ENCODE results near the gene LIPC. TPM values are rescaled to one million over a fixed set of nuclear protein-coding genes. Genes with fewer than 3 reads are reported as not detected.

LIPC gene
- total RNA-seq, 1 experiment from 2014 or later, result not detected

DNA sequence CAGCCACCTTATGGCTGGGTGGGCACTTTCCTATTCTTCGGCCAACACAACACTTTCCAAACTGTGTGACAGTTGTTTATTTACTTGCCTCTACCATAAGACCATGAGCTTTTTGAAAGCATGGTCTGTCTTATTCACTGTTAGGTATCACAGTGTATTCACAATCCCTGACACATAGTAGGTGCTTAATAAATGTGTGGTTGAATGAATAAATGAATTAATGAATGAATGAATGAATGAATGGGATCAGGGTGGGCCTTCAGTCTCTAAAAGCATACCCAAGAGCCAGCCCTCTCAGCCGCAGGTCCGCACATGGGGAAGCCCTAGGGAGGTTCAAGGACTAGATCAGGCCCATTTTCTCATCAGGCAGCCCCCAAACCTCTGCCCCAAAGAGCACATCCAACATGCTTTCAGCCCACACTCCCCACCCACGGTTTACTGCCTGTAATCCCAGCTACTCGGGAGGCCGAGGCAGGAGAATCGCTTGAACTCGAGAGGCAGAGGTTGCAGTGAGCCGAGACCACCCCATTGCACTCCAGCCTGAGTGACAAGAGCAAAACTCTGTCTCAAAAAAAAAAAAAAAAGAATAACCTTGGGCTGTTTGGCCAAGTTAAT lies 95.9 kb downstream of the LIPC start:
- H3K27ac ChIP-seq (ENCODE audit: low read depth, low read length), result no peak overlapping the region
- intact Hi-C loops (cut with micrococcal nuclease), result no loop called here
- H3K4me3 ChIP-seq (replicated peaks in 1 of 2; ENCODE audit: low read depth in 1 of 2, low read length in 2 of 2), result no peak overlapping the region
- no peak overlapping the region for H2AFZ ChIP-seq (ENCODE audit: low read depth, low read length, poor library complexity, severe bottlenecking)
- no peak overlapping the region for H3K4me2 ChIP-seq (ENCODE audit: low read length)
- ChIA-PET CTCF (no interaction called here), POLR2A (no interaction called here), RAD21 (ENCODE audit: low non-redundant PET in 1 of 2, low total read pairs in 2 of 2, uncharacterized antibody in 2 of 2, unreplicated experiment in 2 of 2) (no interaction called here)
- no peak overlapping the region for H3K9ac ChIP-seq (ENCODE audit: low read length)
- H3K36me3 ChIP-seq (ENCODE audit: control insufficient read depth in 1 of 2, insufficient read depth in 2 of 2, low read length in 2 of 2), result no peaks in the 10 kb centered on the region
- no TSS peak for BruUV-seq (replicated peaks)
- ATAC-seq (no peak), DNase-seq (ENCODE audit: low read depth, low spot score) (no peak)
- H3K4me1 ChIP-seq (ENCODE audit: control insufficient read depth in 1 of 2, insufficient read depth in 2 of 2, low read length in 2 of 2), result peaks cover 0 to 1% of the 10 kb centered on the region in 2 experiments; a peak in 1 of 4 replicates
- no peaks in the 10 kb centered on the region for H3K9me3 ChIP-seq (ENCODE audit: control insufficient read depth in 1 of 2, insufficient read depth in 1 of 2, low read depth in 1 of 2, low read length in 2 of 2)
- no peaks in the 10 kb centered on the region for H3K79me2 ChIP-seq (ENCODE audit: insufficient read depth, low read length)
- H4K20me1 ChIP-seq (ENCODE audit: insufficient read depth), result no peaks in the 10 kb centered on the region
- no peak for TF ChIP-seq TCF7L2 (IDR thresholded peaks at IDR 0.05; ENCODE audit: borderline replicate concordance, extremely low read depth, insufficient read depth, insufficient read length)
- TF ChIP-seq EGR1 (IDR thresholded peaks at IDR 0.05; ENCODE audit: low read depth), result no peak
- no peak for TF ChIP-seq YY1 (IDR thresholded peaks at IDR 0.05; ENCODE audit: extremely low read depth, insufficient replicate concordance, low read depth, low read length)
- TF ChIP-seq REST (IDR thresholded peaks at IDR 0.05; ENCODE audit: low read depth), result no peak
- no peak for TF ChIP-seq SIN3A (IDR thresholded peaks at IDR 0.05; ENCODE audit: low read depth)
- TF ChIP-seq POLR2AphosphoS5 (IDR thresholded peaks at IDR 0.05; ENCODE audit: low read depth, low read length), result no peak
- TF ChIP-seq EZH2 (IDR thresholded peaks at IDR 0.05), result no peak
- H3K27me3 ChIP-seq (ENCODE audit: insufficient read depth, low read length), result no peaks in the 10 kb centered on the region
- no peaks in the 10 kb centered on the region for H3K9me2 ChIP-seq (ENCODE audit: insufficient read depth)
